Hematopoietic multipotent progenitor cell treated with erythropoietin and hydrocortisone succinate and interleukin-3 and kit ligand, for 4 days (in vitro differentiated cells): ENCODE results near the gene WNT7A.
A peak's percentile ranks its signal among the peaks of the same experiment; 100 is the strongest.

Experiments used
- DNase-seq: peaks from one replicate; pipeline ENCODE4 v3.0.0-alpha.2; 2015

The WNT7A gene

DNA sequence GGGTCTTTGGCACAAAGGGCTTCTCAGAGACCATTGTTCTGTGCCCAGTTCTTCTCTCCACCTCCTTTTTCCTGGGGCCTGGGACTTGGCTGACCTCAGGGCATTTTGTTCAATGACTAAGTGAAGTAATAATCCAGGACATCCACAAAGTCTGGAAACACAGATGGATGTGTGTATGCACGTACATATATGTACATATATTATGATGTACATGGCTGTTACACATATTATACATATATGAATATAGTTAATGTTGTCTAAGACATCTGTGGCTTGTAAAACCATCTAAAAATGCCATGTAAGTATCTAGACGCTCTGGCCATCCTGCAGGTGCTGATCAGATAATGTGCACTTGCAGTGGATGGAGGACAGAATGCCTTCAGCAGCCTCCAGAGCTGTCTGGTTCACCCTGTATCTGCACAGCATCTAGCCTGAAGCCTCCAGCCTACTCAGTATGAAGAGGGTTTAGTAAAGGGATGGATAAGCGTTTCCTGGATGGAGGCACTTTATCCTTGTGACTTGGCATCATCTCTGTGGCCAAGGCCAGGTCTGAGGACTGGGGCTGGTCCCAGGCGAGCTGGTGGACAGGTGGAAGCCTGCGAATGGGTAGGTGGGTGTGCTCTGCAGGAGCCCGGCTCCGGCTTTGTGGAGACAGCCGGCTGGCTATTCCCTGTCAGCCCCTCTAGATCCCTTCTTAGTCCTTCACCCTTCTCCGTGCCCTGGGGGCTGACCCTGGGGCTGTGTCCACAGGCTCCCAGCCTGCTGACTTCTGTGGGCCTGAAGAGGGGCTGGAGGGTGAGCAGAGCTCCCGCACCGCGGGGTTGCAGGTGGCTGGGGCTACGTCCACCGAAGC lies 88.4 kb downstream of the WNT7A start:
- DNase-seq = no peak

GRCh38 chr3:13790376-13791197 lies 89.3 kb downstream of the WNT7A start:
- no peak for DNase-seq

GRCh38 chr3:13788522-13789424 lies 91.1 kb downstream of the WNT7A start:
- DNase-seq = no peak

DNA sequence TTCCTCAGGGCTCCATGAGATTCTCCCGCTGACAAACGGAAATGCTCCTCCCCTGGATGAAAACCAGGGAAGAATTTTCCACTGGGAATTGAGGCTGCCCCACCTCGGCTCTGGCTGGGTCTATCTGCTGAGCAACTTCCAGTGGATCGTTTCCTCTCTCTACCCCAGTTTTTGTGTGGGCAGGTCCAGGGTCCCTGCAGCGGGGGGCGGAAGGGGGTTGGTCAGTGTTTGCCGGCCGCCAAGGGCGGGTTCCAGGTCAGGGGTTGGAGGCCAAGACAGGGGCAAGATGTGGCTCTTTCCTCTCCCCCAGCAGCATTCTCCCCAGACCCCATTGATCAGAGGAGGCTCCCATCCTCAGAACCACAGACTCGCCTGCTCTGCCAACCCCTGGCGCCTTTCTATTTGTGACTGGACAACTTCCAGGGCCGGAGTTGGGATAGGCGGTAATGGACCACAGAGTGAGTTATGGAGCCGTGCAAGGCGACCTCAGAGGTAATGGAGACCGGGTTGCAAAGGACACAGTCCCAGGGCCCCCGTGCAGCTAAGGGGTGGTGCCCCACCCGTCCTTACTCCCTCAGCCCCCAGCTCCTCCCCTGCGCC lies 92.2 kb downstream of the WNT7A start:
- no peak for DNase-seq

DNA sequence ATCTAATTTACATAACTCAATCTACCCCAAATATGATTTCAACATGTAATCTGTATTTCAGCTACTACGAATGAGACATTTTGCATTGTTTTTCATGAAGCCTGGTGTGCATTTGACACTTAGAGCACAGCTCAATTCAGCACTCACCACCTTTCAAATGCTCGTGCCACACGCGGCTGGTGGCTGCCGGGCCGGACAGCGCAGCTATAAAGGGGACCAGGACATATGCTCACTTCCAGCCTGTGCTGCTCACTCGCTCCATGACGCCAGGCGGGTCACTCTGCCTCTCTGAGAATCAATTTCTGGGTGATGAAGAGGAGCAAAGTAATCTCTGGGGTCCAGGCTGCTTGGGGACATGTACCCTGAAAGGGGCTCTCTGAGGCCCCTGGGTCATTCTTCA lies 93.1 kb downstream of the WNT7A start:
- DNase-seq = no peak

DNA sequence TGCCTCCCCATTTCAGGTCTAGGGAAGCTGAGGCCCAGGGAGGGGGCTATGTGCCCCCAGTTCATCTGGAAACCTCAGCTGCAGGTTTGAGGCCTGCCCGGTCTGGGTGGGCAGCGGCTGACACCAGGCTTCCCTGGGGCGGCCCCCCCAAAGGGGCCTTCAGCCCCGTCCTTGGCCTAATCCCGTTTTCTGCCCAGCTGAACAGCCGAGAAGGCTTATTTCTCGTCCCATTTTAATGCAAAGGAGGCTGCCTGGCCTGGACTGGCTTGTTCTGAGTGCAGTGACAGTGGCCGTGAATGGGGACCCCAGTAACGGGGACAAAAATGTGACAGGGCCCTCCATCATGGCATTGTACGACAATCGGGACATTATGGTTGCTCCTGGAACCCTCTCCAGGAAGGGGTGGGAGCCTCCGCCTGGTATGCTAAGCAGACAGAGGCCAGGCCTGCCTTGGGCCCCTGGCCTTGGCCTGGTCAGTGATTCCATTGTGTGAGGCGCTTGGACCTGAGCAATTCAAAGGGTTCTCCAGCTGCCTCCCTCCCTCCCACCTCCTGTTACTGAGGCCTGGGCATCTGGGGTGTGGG lies 93.9 kb downstream of the WNT7A start:
- no peak for DNase-seq

DNA sequence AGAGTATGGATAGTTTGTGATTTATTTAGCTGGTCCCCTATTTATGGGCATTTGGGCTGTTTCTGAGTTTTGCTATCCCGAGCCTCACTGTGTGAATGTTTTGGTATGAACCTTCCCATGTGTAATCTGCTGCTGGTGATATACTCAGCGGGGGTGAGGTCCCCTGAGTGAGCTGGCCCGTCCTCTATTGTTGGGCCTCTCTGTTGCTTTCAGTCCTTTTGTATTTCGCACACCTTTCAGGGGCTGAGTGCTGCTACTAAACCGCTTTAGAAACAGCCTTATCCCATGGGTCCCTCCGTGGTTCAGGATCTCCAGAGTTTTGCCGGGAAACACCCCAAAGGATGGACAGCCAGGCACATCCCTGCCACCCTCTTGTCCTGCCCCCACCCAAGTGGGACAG lies 94.5 kb downstream of the WNT7A start:
- DNase-seq = no peak

- no peak for DNase-seq
Measured at GRCh38 chr3:13783476-13783875, 96.4 kb downstream of the WNT7A start.

GRCh38 chr3:13782501-13782900 lies 97.4 kb downstream of the WNT7A start:
- no peak for DNase-seq

GRCh38 chr3:13781417-13781816 lies 98.5 kb downstream of the WNT7A start:
- no peak for DNase-seq

DNA sequence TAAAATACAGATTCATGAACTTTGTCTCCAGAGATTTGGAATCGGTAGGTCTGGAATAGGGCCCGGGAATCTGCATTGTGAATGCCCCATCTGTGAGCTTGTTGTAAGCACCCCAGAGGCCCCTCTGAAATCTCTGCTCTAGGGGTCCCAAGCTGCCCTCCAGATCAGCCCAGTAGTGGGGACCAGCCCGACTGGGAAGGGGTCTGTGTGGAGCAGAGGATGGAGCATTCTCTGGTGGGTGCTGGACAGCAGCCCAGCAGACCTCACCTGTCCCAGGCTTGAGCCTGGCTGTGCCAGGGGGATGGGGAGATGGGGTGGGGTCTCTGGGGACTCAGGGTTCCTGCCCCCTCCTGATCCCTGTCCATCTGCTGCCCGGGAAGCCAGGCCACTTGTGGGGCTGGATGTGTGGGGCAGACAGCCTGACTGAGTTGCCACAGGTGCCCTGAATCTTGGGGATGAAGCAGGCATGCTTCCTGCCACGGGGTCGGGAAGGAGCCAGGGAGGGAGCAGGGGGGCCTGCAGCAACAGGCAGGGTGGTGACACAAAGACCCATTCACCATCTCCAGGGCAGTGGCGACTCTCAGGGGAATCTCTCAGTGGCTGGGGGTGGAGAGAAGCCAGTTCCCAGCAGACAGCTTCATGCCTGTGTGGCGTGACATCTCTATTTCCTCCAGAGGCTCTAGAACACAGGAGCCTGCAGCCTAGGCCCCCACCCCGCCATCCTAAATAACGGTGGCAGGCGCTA lies 99.3 kb downstream of the WNT7A start:
- no peak for DNase-seq

GRCh38 chr3:13776253-13777050 lies 103.4 kb downstream of the WNT7A start:
- no peak for DNase-seq

GRCh38 chr3:13772885-13773745 lies 106.8 kb downstream of the WNT7A start:
- DNase-seq = no peak

- no peak for DNase-seq
Measured at GRCh38 chr3:13772321-13772745, 107.5 kb downstream of the WNT7A start.

DNA sequence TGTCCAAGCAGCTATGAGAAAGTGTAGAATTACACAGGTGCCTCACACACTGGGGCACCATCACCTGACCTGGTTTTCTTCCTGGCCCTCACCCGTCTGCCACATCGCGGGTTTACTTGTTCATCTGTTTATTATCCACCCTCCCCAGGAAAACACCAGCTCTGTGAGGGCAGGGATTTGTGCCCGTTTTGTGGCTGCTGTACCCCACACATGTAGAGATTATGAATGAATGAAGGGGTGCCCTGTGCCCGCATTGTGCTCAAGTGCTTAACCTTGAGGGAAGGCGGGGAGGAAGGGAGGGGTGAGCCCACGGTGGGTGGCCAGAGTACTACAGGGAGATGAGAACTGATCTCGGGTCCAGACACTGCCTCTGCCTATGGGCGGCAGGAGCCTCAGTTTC lies 108.4 kb downstream of the WNT7A start:
- no peak for DNase-seq

- peak; percentile 65 for DNase-seq
Measured at GRCh38 chr3:13770170-13771169, 109.4 kb downstream of the WNT7A start.

DNA sequence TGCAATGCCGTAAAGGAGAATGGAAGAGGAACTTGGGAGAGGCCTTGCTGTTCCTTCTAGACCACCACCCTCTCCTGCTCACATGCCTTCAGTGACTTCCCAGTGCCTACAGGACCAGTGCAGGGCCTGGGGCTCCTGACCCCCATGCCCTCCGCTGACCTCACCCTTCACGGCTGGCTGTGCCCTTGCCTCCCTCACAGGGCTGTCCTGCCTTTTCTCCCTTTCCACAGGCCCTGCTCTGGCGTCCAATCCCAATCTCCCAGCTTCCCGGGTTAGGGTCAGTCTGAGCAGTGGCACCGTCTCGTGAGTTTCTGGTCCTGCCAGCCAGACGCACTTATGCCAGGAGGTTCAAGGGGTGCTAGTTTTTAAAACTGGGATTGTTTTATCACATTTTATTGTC lies 110.4 kb downstream of the WNT7A start:
- no peak for DNase-seq

- DNase-seq = no peak
Measured at GRCh38 chr3:13768453-13768852, 111.4 kb downstream of the WNT7A start.
